Adrenal gland (tissue), 12 donors: Measurements from ENCODE around the gene MTHFD1L. TPM values are rescaled to one million over a fixed set of nuclear protein-coding genes. Genes with fewer than 3 reads are reported as not detected.

Experiments
- DNase-seq, 7 donors: peaks; one replicate each; pipeline ENCODE4 v3.0.0-alpha.2; 2019 to 2020
- H3K27ac ChIP-seq, 5 donors: fragments of 200-600 bp; sonication (generic) in 4 of 5; 1 replicate in 3 of 5; 2 replicates in 2 of 5; pipeline versions ENCODE4 v1.5.1 to v1.8.0; 2016 to 2020; ENCODE audit warnings: mild to moderate bottlenecking in 1 of 5
- H3K27me3 ChIP-seq: fragments of 200-600 bp; 2 replicates; pipeline ENCODE4 v1.8.0; 2021
- H3K36me3 ChIP-seq, 2 donors: fragments of 200-600 bp; replicated peaks in 1 of 2; 1 replicate in 1 of 2; 2 replicates in 1 of 2; pipeline versions ENCODE4 v1.5.1 to v1.8.0; 2018 to 2022
- H3K4me1 ChIP-seq, 2 donors: fragments of 200-600 bp; replicated peaks in 1 of 2; 1 replicate in 1 of 2; 2 replicates in 1 of 2; pipeline versions ENCODE4 v1.5.1 to v1.8.0; 2018 to 2021
- H3K4me3 ChIP-seq, 4 donors: fragments of 200-600 bp; sonication (generic) in 3 of 4; one replicate each; pipeline ENCODE4 v1.5.1; 2016 to 2018
- H3K9me3 ChIP-seq, 3 donors: fragments of 200-600 bp; sonication (generic) in 1 of 3; replicated peaks in 1 of 3; 1 replicate in 2 of 3; 2 replicates in 1 of 3; pipeline versions ENCODE4 v1.5.1 to v1.8.0; 2016 to 2021
- CTCF ChIP-seq, 6 experiments: fragments of 450-650 bp in 4 of 6; fragments of 200-600 bp in 2 of 6; sonication (generic) in 1 of 6; IDR thresholded peaks; 1 replicate in 5 of 6; 2 replicates in 1 of 6; pipeline versions ENCODE4 v1.5.1 to v1.8.0; 2016 to 2021; ENCODE audit warnings: antibody characterized with exemption in 6 of 6, mild to moderate bottlenecking in 2 of 6, moderate library complexity in 1 of 6
- POLR2A ChIP-seq, 2 donors: fragments of 450-650 bp; IDR thresholded peaks; one replicate each; pipeline ENCODE4 v1.6.1; 2017; ENCODE audit warnings: antibody characterized with exemption in 2 of 2, mild to moderate bottlenecking in 2 of 2, moderate library complexity in 1 of 2
- WGBS, 4 donors: extraction: QIAGEN DNeasy Blood & Tissue Kit in 2 of 4; methylation state at CpG; one replicate each; pipeline versions ENCODE4 v1.1.5 to v1.1.7; 2013 to 2017; 5-methylcytosine and 5-hydroxymethylcytosine counted together
- intact Hi-C, 2 donors: fragments of 100-400 bp; cut with DNase I; formaldehyde crosslinking; loops; one replicate each; pipeline versions ENCODE4 v1.14.1 to v1.15.0; 2022 to 2023
- polyA plus RNA-seq, 3 donors: library from polyadenylated mRNA; stranded (reverse); fragments of 200-250 nt in 2 of 3; fragments of 350-450 nt in 1 of 3; fragmentation: Illumina TruSeq in 1 of 3; extraction: RNeasy Lipid Tissue Mini Kit (QIAGEN cat#74804) in 1 of 3; gene quantifications; one replicate each; pipeline ENCODE4 v1.2.3, GENCODE V29; 2013 to 2014
- total RNA-seq, 9 donors: library from RNA; depleted of rRNA in 4 of 9; stranded (reverse); fragments of >200 nt in 4 of 9; fragments of 120-200 nt in 1 of 9; fragmentation: NEBNext Ultra II Directional in 1 of 9; extraction: Animal tissue kit (Norgen Biotek cat#: 25700) in 1 of 9; gene quantifications; one replicate each; pipeline versions ENCODE4 v1.1.0 to v1.2.4, GENCODE V29; 2013 to 2023
- donor health status: healthy with polysubstance abuse.
- donor health status: Bipolar disorder and iron deficiency.
- donor health status: DM: yes; HTN: yes; CAD: no.
- donor health status: DM: no; HTN: no; CAD: no.
- donor health status: DM: no; HTN: no; CAD: no.
- donor health status: DM: yes; HTN: yes; CAD: no.

The MTHFD1L gene
- total and polyA plus RNA-seq, 12 donors = 8.5 to 28.8 (median 18.1) TPM

- no peaks in the 10 kb centered on the region for H3K4me1 ChIP-seq
- WGBS, 4 donors = 88 to 94% (median 92%) methylated on average over 4 of the region's 4 CpGs
- H3K27ac ChIP-seq = no peak overlapping the region
- no peak overlapping the region for H3K4me3 ChIP-seq
- no peaks in the 10 kb centered on the region for H3K36me3 ChIP-seq
- TF ChIP-seq POLR2A (IDR thresholded peaks at IDR 0.05) = no peak
- no peak for TF ChIP-seq CTCF (IDR thresholded peaks at IDR 0.05)
- no peak for DNase-seq
- intact Hi-C loops = no loop called here
- H3K27me3 ChIP-seq = no peaks in the 10 kb centered on the region
- H3K9me3 ChIP-seq = no peaks in the 10 kb centered on the region
These were observed 237.8 kb downstream of the MTHFD1L start for GRCh38 chr6:151103266-151103665.

- H3K4me3 ChIP-seq = no peak overlapping the region
- no peak for TF ChIP-seq CTCF (IDR thresholded peaks at IDR 0.05)
- TF ChIP-seq POLR2A (IDR thresholded peaks at IDR 0.05) = no peak
- H3K36me3 ChIP-seq = no peaks in the 10 kb centered on the region
- intact Hi-C loops = no loop called here
- H3K4me1 ChIP-seq = no peaks in the 10 kb centered on the region
- no peaks in the 10 kb centered on the region for H3K9me3 ChIP-seq
- 57 to 72% (median 67%) methylated on average over 4 of the region's 4 CpGs for WGBS, 4 donors
- no peaks in the 10 kb centered on the region for H3K27me3 ChIP-seq
- no peak overlapping the region for H3K27ac ChIP-seq
- no peak for DNase-seq
These were observed 242.5 kb downstream of the MTHFD1L start for GRCh38 chr6:151107897-151108427.

DNA sequence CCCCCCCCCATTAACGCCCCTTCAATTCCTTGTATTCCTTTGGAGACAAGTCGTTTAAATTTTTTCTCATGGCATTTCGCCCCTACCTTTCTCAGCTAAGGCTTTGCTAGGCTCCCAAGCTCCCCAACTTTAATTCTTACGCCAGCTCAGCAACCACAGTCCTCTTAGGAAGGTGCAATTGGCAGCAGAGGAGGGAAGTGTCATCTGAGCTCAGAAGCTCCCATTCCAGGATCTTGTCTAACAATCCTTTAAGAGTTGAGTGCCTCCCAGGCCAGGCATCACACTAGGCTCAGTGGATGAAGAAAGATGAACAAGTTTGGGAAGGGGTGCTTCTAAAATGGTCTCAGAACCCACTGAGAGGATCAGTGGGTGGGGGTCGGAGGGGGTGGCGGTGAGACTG is 243.0 kb downstream of the MTHFD1L start:
- Histone ChIP-seq H3K9me3 (no peaks in the 10 kb centered on the region), H3K27ac (no peak overlapping the region), H3K36me3 (no peaks in the 10 kb centered on the region), H3K4me1 (no peaks in the 10 kb centered on the region), H3K4me3 (no peak overlapping the region), H3K27me3 (no peaks in the 10 kb centered on the region)
- intact Hi-C loops = no loop called here
- 75 to 87% (median 79%) methylated on average over 6 of the region's 6 CpGs for WGBS, 4 donors
- DNase-seq = no peak
- TF ChIP-seq POLR2A (IDR thresholded peaks at IDR 0.05) (no peak), CTCF (IDR thresholded peaks at IDR 0.05) (no peak)

- Histone ChIP-seq H3K4me3 (no peak overlapping the region), H3K9me3 (no peaks in the 10 kb centered on the region), H3K27me3 (no peaks in the 10 kb centered on the region), H3K36me3 (no peaks in the 10 kb centered on the region), H3K4me1 (no peaks in the 10 kb centered on the region), H3K27ac (no peak overlapping the region)
- no peak for TF ChIP-seq CTCF (IDR thresholded peaks at IDR 0.05)
- intact Hi-C loops = no loop called here
- DNase-seq = no peak
- WGBS, 4 donors = 82 to 87% (median 84%) methylated on average over 8 of the region's 8 CpGs
These were observed 243.9 kb downstream of the MTHFD1L start for GRCh38 chr6:151109361-151109760.
